Measurements from ENCODE around the gene REX1BD. TPM values are rescaled to one million over a fixed set of nuclear protein-coding genes. Genes with fewer than 3 reads are reported as not detected.

Gene REX1BD
- total RNA-seq, 1 experiment from 2014 or later: 39.9 TPM

- Mint-ChIP-seq H3K4me1 (ENCODE audit: low read depth, unreplicated experiment) (peaks cover 7% of the 10 kb centered on the region), H3K27me3 (ENCODE audit: unreplicated experiment) (peaks cover 85% of the 10 kb centered on the region)
Measured at GRCh38 chr19:18610556-18611326, 22.1 kb downstream of the REX1BD start.

GRCh38 chr19:18611327-18612050 is 22.9 kb downstream of the REX1BD start:
- no TSS peak for BruUV-seq (replicated peaks)
- DNase-seq: no peak
- Mint-ChIP-seq H3K4me3 (ENCODE audit: low read depth, unreplicated experiment) (peak overlapping the region; percentile 31), H3K9me3 (ENCODE audit: low read depth, unreplicated experiment) (no peaks in the 10 kb centered on the region), H3K36me3 (ENCODE audit: insufficient read depth, unreplicated experiment) (peaks cover 9% of the 10 kb centered on the region), H3K4me1 (ENCODE audit: low read depth, unreplicated experiment) (peaks cover 7% of the 10 kb centered on the region), H3K27ac (ENCODE audit: unreplicated experiment) (no peak overlapping the region), H3K27me3 (ENCODE audit: unreplicated experiment) (peaks cover 86% of the 10 kb centered on the region)
- CTCF ChIA-PET: no interaction called here
- TF ChIP-seq CTCF (IDR thresholded peaks at IDR 0.05; ENCODE audit: unreplicated experiment): no peak
- intact Hi-C loops (cut with micrococcal nuclease; ENCODE audit: unreplicated experiment): no loop called here

More at GRCh38 chr19:18610556-18611326, 22.1 kb downstream of the REX1BD start:
- TF ChIP-seq CTCF (IDR thresholded peaks at IDR 0.05; ENCODE audit: unreplicated experiment): no peak
- H3K4me3 Mint-ChIP-seq (ENCODE audit: low read depth, unreplicated experiment): peak overlapping the region; percentile 31
- intact Hi-C loops (cut with micrococcal nuclease; ENCODE audit: unreplicated experiment): no loop called here
- DNase-seq: no peak
- no TSS peak for BruUV-seq (replicated peaks)
- CTCF ChIA-PET: no interaction called here
- H3K9me3 Mint-ChIP-seq (ENCODE audit: low read depth, unreplicated experiment): no peaks in the 10 kb centered on the region
- no peak overlapping the region for H3K27ac Mint-ChIP-seq (ENCODE audit: unreplicated experiment)
- peaks cover 9% of the 10 kb centered on the region for H3K36me3 Mint-ChIP-seq (ENCODE audit: insufficient read depth, unreplicated experiment)

- peak overlapping the region; percentile 47 for H3K4me3 Mint-ChIP-seq (ENCODE audit: low read depth, unreplicated experiment)
- H3K9me3 Mint-ChIP-seq (ENCODE audit: low read depth, unreplicated experiment): no peaks in the 10 kb centered on the region
- no peak for DNase-seq
- CTCF ChIA-PET: interaction anchor here (0.6 kb wide), 1 partner anchor 253 kb away, joined by 6 read pairs; no protein-coding TSS in a partner anchor
- no peak overlapping the region for H3K27ac Mint-ChIP-seq (ENCODE audit: unreplicated experiment)
- no peak for TF ChIP-seq CTCF (IDR thresholded peaks at IDR 0.05; ENCODE audit: unreplicated experiment)
- peaks cover 85% of the 10 kb centered on the region for H3K27me3 Mint-ChIP-seq (ENCODE audit: unreplicated experiment)
- H3K4me1 Mint-ChIP-seq (ENCODE audit: low read depth, unreplicated experiment): peaks cover 7% of the 10 kb centered on the region
- H3K36me3 Mint-ChIP-seq (ENCODE audit: insufficient read depth, unreplicated experiment): peaks cover 9% of the 10 kb centered on the region
- intact Hi-C loops (cut with micrococcal nuclease; ENCODE audit: unreplicated experiment): no loop called here
- no TSS peak for BruUV-seq (replicated peaks)
Measured at GRCh38 chr19:18612051-18612771, 23.6 kb downstream of the REX1BD start.

- no peak for DNase-seq
- no peak within 1 kb of the TSS for H3K27ac Mint-ChIP-seq (ENCODE audit: unreplicated experiment)
- H3K4me3 Mint-ChIP-seq (ENCODE audit: low read depth, unreplicated experiment): peak within 1 kb of the TSS; percentile 47
- peaks cover 77% of the 10 kb centered on the region for H3K27me3 Mint-ChIP-seq (ENCODE audit: unreplicated experiment)
- no TSS peak for BruUV-seq (replicated peaks)
- H3K36me3 Mint-ChIP-seq (ENCODE audit: insufficient read depth, unreplicated experiment): peaks cover 6% of the 10 kb centered on the region
- TF ChIP-seq CTCF (IDR thresholded peaks at IDR 0.05; ENCODE audit: unreplicated experiment): no peak
- intact Hi-C loops (cut with micrococcal nuclease; ENCODE audit: unreplicated experiment): no loop called here
- H3K9me3 Mint-ChIP-seq (ENCODE audit: low read depth, unreplicated experiment): no peaks in the 10 kb centered on the region
- peaks cover 7% of the 10 kb centered on the region for H3K4me1 Mint-ChIP-seq (ENCODE audit: low read depth, unreplicated experiment)
- CTCF ChIA-PET: interaction anchor here (0.6 kb wide), 1 partner anchor 252 kb away, joined by 6 read pairs; no protein-coding TSS in a partner anchor
Measured at GRCh38 chr19:18612772-18613588, 24.4 kb downstream of the REX1BD start, which contains the start of gene TMEM59L. TMEM59L (plus strand) TSS chr19:18612870; CDS start chr19:18612959, 89 bp downstream.

All from Calu3 (cell line).